Measurements from ENCODE around the gene ABCD1. TPM values are rescaled to one million over a fixed set of nuclear protein-coding genes. Genes with fewer than 3 reads are reported as not detected.

The ABCD1 gene
- total RNA-seq, 1 donor from 2014 or later: 15.1 TPM

- Histone ChIP-seq H3K36me3 (peaks cover 5% of the 10 kb centered on the region), H3K4me1 (no peaks in the 10 kb centered on the region), H3K9me3 (no peaks in the 10 kb centered on the region), H3K27me3 (no peaks in the 10 kb centered on the region), H3K27ac (no peak within 1 kb of the TSS), H3K4me3 (no peak within 1 kb of the TSS)
- ATAC-seq (no peak), DNase-seq (no peak)
- intact Hi-C loops (cut with DNase I): no loop called here
- TF ChIP-seq CTCF (IDR thresholded peaks at IDR 0.05): no peak
These were observed 56.2 kb downstream of the ABCD1 start, which contains the start of gene SRPK3 for GRCh38 chrX:153780678-153781427. Gene SRPK3, plus strand, starts transcription at chrX:153781041. Its CDS starts 46 bp downstream, at chrX:153781087.

GRCh38 chrX:153781428-153782047 lies 56.9 kb downstream of the ABCD1 start:
- Histone ChIP-seq H3K27me3 (no peaks in the 10 kb centered on the region), H3K9me3 (no peaks in the 10 kb centered on the region), H3K4me3 (no peak overlapping the region), H3K36me3 (peaks cover 8% of the 10 kb centered on the region), H3K27ac (no peak overlapping the region), H3K4me1 (no peaks in the 10 kb centered on the region)
- ATAC-seq: no peak
- intact Hi-C loops (cut with DNase I): no loop called here
- DNase-seq: no peak
- no peak for TF ChIP-seq CTCF (IDR thresholded peaks at IDR 0.05)

GRCh38 chrX:153782313-153782712 lies 57.7 kb downstream of the ABCD1 start:
- Histone ChIP-seq H3K27me3 (no peaks in the 10 kb centered on the region), H3K36me3 (peaks cover 8% of the 10 kb centered on the region), H3K4me3 (no peak overlapping the region), H3K9me3 (no peaks in the 10 kb centered on the region), H3K27ac (no peak overlapping the region), H3K4me1 (no peaks in the 10 kb centered on the region)
- no peak for ATAC-seq
- intact Hi-C loops (cut with DNase I): no loop called here
- DNase-seq: no peak
- no peak for TF ChIP-seq CTCF (IDR thresholded peaks at IDR 0.05)

GRCh38 chrX:153782871-153783270 lies 58.2 kb downstream of the ABCD1 start:
- no peak for TF ChIP-seq CTCF (IDR thresholded peaks at IDR 0.05)

GRCh38 chrX:153783378-153784013 lies 58.8 kb downstream of the ABCD1 start:
- intact Hi-C loops (cut with DNase I): no loop called here
- Histone ChIP-seq H3K4me3 (no peak overlapping the region), H3K27ac (no peak overlapping the region), H3K36me3 (peaks cover 8% of the 10 kb centered on the region), H3K27me3 (no peaks in the 10 kb centered on the region), H3K4me1 (no peaks in the 10 kb centered on the region), H3K9me3 (no peaks in the 10 kb centered on the region)
- no peak for ATAC-seq
- no peak for TF ChIP-seq CTCF (IDR thresholded peaks at IDR 0.05)
- no peak for DNase-seq

More at GRCh38 chrX:153782871-153783270, 58.2 kb downstream of the ABCD1 start:
- DNase-seq: no peak
- H3K27ac ChIP-seq: no peak overlapping the region
- intact Hi-C loops (cut with DNase I): no loop called here
- H3K4me1 ChIP-seq: no peaks in the 10 kb centered on the region
- H3K36me3 ChIP-seq: peaks cover 8% of the 10 kb centered on the region
- ATAC-seq: no peak
- H3K4me3 ChIP-seq: no peak overlapping the region
- no peaks in the 10 kb centered on the region for H3K27me3 ChIP-seq
- no peaks in the 10 kb centered on the region for H3K9me3 ChIP-seq

All from upper lobe of right lung (tissue), 1 donor.